PC-9 (cell line): ENCODE results near the gene ENGASE. TPM values are rescaled to one million over a fixed set of nuclear protein-coding genes. Genes with fewer than 3 reads are reported as not detected.

ENCODE experiments used
- BruUV-seq: library from RNA; stranded (reverse); fragments of 400-500 nt; replicated peaks from 2 replicates; lab custom pipeline; 2021; lab: Mats Ljungman, UMichigan
- CTCF ChIA-PET: fragments of 300-600 bp; sonication (Branson Sonifier 250); formaldehyde crosslinking; loops from one replicate; lab custom pipeline; 2022; ENCODE audit warnings: antibody characterized with exemption; lab: Charles Lee
- POLR2A ChIA-PET: fragments of 300-600 bp; sonication (Branson Sonifier 250); formaldehyde crosslinking; loops from one replicate; lab custom pipeline; 2022; ENCODE audit warnings: antibody characterized with exemption; ENCODE audit not compliant: unreplicated experiment; lab: Charles Lee
- DNase-seq, 2 experiments: peaks; one replicate each; pipeline versions ENCODE4 v3.0.0 to v3.0.0-alpha.2; 2015 to 2022; ENCODE audit warnings: mixed read lengths in 1 of 2
- H2AFZ ChIP-seq: fragments of 200-600 bp; sonication (generic); 2 replicates; pipeline ENCODE4 v1.8.1; 2017; ENCODE audit warnings: antibody characterized with exemption
- H3F3A ChIP-seq: fragments of 200-600 bp; sonication (generic); 2 replicates; pipeline ENCODE4 v1.8.1; 2017; ENCODE audit warnings: antibody characterized with exemption, mild to moderate bottlenecking, low read depth; ENCODE audit not compliant: insufficient read depth
- H3K27ac ChIP-seq: fragments of 200-600 bp; sonication (generic); 2 replicates; pipeline ENCODE4 v1.6.1; 2016; ENCODE audit warnings: mixed run types
- H3K27me3 ChIP-seq: fragments of 200-600 bp; sonication (generic); 2 replicates; pipeline ENCODE4 v1.6.1; 2016; ENCODE audit warnings: low read depth, mixed run types; ENCODE audit not compliant: insufficient read depth
- H3K36me3 ChIP-seq: fragments of 200-600 bp; sonication (generic); 2 replicates; pipeline ENCODE4 v1.6.1; 2016; ENCODE audit warnings: low read depth, mixed run types
- H3K4me1 ChIP-seq: fragments of 200-600 bp; sonication (generic); replicated peaks from 2 replicates; pipeline ENCODE4 v1.6.1; 2016; ENCODE audit warnings: mixed run types; ENCODE audit not compliant: insufficient read depth
- H3K4me2 ChIP-seq: fragments of 200-600 bp; sonication (generic); 2 replicates; pipeline ENCODE4 v1.6.1; 2017; ENCODE audit warnings: mixed run types
- H3K4me3 ChIP-seq: fragments of 200-600 bp; sonication (generic); 2 replicates; pipeline ENCODE4 v1.6.1; 2016; ENCODE audit warnings: mixed run types
- H3K79me2 ChIP-seq: fragments of 200-600 bp; sonication (generic); 2 replicates; pipeline ENCODE4 v1.6.1; 2017; ENCODE audit warnings: low read depth, mixed run types
- H3K9me2 ChIP-seq: fragments of 200-600 bp; sonication (generic); 2 replicates; pipeline ENCODE4 v1.8.1; 2017; ENCODE audit warnings: mild to moderate bottlenecking; ENCODE audit not compliant: insufficient read depth
- H3K9me3 ChIP-seq: fragments of 200-600 bp; sonication (generic); 2 replicates; pipeline ENCODE4 v1.8.1; 2016; ENCODE audit warnings: low read depth; ENCODE audit not compliant: insufficient read depth
- H4K20me1 ChIP-seq: fragments of 200-600 bp; sonication (generic); 2 replicates; pipeline ENCODE4 v1.8.1; 2017; ENCODE audit not compliant: insufficient read depth
- EZH2 ChIP-seq: fragments of 200-600 bp; sonication (generic); IDR thresholded peaks from 2 replicates; pipeline ENCODE4 v1.8.0; 2017; ENCODE audit warnings: antibody characterized with exemption, low read depth
- intact Hi-C: fragments of 100-400 bp; cut with micrococcal nuclease; formaldehyde crosslinking; loops from one replicate; pipeline ENCODE4 v1.10.0; 2022; ENCODE audit not compliant: unreplicated experiment
- total RNA-seq: library from RNA; stranded (reverse); gene quantifications from 2 replicates; pipeline ENCODE4 v1.2.3, GENCODE V29; 2021
- TF ChIP-seq, protein P1 (sequence below): fragments of 200-600 bp; sonication (generic); conservative IDR thresholded peaks from 2 replicates; pipeline ENCODE4 v1.6.1; 2017; ENCODE audit warnings: mixed run types, antibody characterized with exemption, mild to moderate bottlenecking, moderate library complexity

Gene ENGASE
- total RNA-seq, 1 experiment from 2014 or later = 15.7 TPM

DNA sequence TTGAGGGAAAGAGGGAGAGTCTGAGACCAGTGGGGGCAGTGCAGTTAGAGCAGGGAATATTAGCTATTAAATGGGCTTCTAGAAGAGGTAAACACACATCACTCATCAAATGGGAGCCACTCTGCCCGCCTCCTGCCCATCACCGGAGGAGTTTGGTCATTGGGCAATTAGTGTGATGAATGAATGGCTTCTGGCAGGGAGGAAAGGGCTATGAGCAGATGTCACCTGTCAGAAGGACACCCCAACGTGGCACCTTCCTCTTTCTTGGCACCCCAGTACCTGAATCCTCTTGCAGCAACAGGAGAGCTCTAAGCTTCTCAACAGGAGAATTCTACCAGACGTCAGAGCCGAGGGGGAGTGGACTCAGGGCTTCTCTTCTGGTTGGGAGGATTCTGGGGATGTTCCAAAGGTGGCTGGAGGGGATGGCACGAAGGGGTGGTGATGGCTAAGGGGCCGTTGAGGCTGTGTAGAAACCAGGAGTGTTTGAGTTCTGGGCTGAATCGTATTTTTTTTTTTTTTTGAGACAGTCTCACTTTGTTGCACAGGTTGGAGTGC lies 39.6 kb upstream of the ENGASE start:
- BruUV-seq = no TSS peak
- no peak overlapping the region for H3K4me2 ChIP-seq
- H3K4me3 ChIP-seq = no peak overlapping the region
- H3K27ac ChIP-seq = no peak overlapping the region
- CTCF ChIA-PET = interaction anchor here (0.6 to 0.7 kb wide), 3 partner anchors 8 to 82 kb away, joined by 4 to 13 read pairs (median 4); no protein-coding TSS in a partner anchor
- no peaks in the 10 kb centered on the region for H3K9me2 ChIP-seq
- H3K79me2 ChIP-seq = no peaks in the 10 kb centered on the region
- intact Hi-C loops = no loop called here
- no peaks in the 10 kb centered on the region for H3K36me3 ChIP-seq
- H2AFZ ChIP-seq = no peak overlapping the region
- no peaks in the 10 kb centered on the region for H4K20me1 ChIP-seq
- H3F3A ChIP-seq = peaks cover 9% of the 10 kb centered on the region
- TF ChIP-seq, protein P1, sequence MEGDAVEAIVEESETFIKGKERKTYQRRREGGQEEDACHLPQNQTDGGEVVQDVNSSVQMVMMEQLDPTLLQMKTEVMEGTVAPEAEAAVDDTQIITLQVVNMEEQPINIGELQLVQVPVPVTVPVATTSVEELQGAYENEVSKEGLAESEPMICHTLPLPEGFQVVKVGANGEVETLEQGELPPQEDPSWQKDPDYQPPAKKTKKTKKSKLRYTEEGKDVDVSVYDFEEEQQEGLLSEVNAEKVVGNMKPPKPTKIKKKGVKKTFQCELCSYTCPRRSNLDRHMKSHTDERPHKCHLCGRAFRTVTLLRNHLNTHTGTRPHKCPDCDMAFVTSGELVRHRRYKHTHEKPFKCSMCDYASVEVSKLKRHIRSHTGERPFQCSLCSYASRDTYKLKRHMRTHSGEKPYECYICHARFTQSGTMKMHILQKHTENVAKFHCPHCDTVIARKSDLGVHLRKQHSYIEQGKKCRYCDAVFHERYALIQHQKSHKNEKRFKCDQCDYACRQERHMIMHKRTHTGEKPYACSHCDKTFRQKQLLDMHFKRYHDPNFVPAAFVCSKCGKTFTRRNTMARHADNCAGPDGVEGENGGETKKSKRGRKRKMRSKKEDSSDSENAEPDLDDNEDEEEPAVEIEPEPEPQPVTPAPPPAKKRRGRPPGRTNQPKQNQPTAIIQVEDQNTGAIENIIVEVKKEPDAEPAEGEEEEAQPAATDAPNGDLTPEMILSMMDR = no peak
- no peak for TF ChIP-seq EZH2
- DNase-seq = no peak
- peaks cover 26% of the 10 kb centered on the region for H3K4me1 ChIP-seq
- POLR2A ChIA-PET = no interaction called here
- no peaks in the 10 kb centered on the region for H3K9me3 ChIP-seq
- no peaks in the 10 kb centered on the region for H3K27me3 ChIP-seq

DNA sequence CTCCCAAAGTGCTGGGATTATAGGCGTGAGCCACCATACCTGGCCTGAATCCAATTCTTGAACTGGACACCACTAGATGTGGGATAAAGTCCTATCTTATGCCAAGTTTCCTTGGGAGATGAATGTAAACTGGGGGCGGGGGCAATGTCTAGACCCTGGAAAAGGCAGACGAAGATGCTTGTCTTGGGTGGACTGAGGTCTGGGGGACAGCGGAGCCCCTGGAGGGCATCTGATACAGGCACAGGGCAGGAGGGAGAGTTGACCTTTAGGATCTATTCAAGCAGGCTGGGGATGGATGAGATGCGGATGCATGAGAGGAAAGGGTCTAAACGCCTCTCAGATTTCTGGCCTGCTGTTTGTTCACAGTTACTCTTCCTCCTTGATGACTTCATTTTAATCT lies 38.9 kb upstream of the ENGASE start:
- H3F3A ChIP-seq = peaks cover 9% of the 10 kb centered on the region
- no peaks in the 10 kb centered on the region for H3K36me3 ChIP-seq
- intact Hi-C loops = no loop called here
- H3K9me2 ChIP-seq = no peaks in the 10 kb centered on the region
- H3K4me2 ChIP-seq = no peak overlapping the region
- no peak overlapping the region for H2AFZ ChIP-seq
- TF ChIP-seq, protein P1 = no peak
- TF ChIP-seq EZH2 = no peak
- CTCF ChIA-PET = interaction anchor here (0.6 to 0.7 kb wide), 4 partner anchors 8 to 358 kb away, joined by 3 to 13 read pairs (median 4); no protein-coding TSS in a partner anchor
- no peaks in the 10 kb centered on the region for H4K20me1 ChIP-seq
- no peaks in the 10 kb centered on the region for H3K27me3 ChIP-seq
- H3K9me3 ChIP-seq = no peaks in the 10 kb centered on the region
- POLR2A ChIA-PET = interaction anchor here (1.4 kb wide), 1 partner anchor 9 kb away, joined by 15 read pairs; no protein-coding TSS in a partner anchor
- no peak for DNase-seq
- H3K27ac ChIP-seq = no peak overlapping the region
- peaks cover 26% of the 10 kb centered on the region for H3K4me1 ChIP-seq
- no peaks in the 10 kb centered on the region for H3K79me2 ChIP-seq
- H3K4me3 ChIP-seq = no peak overlapping the region
- BruUV-seq = no TSS peak

DNA sequence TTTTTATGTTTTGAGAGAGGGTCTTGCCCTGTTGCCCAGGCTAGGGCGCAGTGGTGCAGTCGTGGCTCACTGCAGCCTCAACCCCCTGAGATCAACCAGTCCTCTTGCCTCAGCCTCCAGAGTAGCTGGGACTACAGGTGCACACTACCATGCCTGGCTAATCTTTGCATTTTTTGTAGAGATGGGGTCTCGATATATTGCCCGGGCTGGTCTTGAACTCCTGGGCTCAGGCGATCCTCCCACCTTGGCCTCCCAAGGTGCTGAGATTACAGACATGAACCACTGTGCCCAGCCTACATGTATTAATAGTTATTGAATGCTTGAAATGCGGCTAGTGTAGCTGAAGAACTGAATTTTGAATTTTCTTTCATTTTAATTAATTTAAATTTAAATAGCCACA lies 38.4 kb upstream of the ENGASE start:
- TF ChIP-seq, protein P1 = no peak
- TF ChIP-seq EZH2 = no peak
- H3K4me2 ChIP-seq = peak overlapping the region; percentile 42; the same call in 1 of the 2 replicates
- H3K36me3 ChIP-seq = no peaks in the 10 kb centered on the region
- H3F3A ChIP-seq = peaks cover 9% of the 10 kb centered on the region
- H3K27me3 ChIP-seq = no peaks in the 10 kb centered on the region
- no peaks in the 10 kb centered on the region for H3K9me3 ChIP-seq
- H3K27ac ChIP-seq = 0 out of 2 replicates have a peak overlapping the region, but pooled peaks have one; percentile 32
- no TSS peak for BruUV-seq
- intact Hi-C loops = no loop called here
- no peak overlapping the region for H3K4me3 ChIP-seq
- CTCF ChIA-PET = interaction anchor here (0.5 to 1.2 kb wide), 4 partner anchors 10 to 357 kb away, joined by 3 to 5 read pairs (median 4); no protein-coding TSS in a partner anchor
- no peaks in the 10 kb centered on the region for H3K79me2 ChIP-seq
- no peaks in the 10 kb centered on the region for H3K9me2 ChIP-seq
- POLR2A ChIA-PET = interaction anchor here (1.4 kb wide), 1 partner anchor 10 kb away, joined by 15 read pairs; no protein-coding TSS in a partner anchor
- no peaks in the 10 kb centered on the region for H4K20me1 ChIP-seq
- peaks cover 26% of the 10 kb centered on the region for H3K4me1 ChIP-seq
- H2AFZ ChIP-seq = no peak overlapping the region
- no peak for DNase-seq
